ENCODE data around the gene ZNF217.
"Not testable (repeated sequence)": the region's sequence is repeated elsewhere in the genome, so short reads cannot be mapped to it uniquely, and the experiment has no call there.

The ZNF217 gene

DNA sequence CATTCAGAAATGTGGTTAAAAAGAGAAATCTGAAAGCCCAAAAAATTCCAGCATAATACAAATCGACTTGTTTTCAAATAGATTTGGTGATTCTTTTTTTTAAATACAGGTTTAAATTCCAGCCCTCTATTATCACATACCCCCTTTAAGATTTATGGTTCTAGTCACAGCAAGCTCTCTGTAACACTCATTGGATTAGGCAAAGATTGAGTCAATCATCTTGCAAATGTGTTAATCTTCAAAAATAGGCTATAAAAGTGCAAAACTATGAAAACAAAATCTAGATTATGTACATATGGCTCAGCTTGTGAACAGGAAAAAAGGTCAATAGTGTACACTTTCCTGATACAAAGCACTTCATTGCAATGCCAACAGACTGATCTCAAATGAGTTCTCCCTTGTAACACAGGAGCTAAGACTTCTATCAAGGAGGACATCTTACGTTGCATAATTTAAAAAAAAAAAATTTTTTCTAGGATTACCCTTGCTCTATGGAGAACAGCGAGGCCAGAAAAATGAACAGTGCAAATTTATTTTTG is 26.2 kb downstream of the ZNF217 start:
- Histone ChIP-seq H3K9me3 (ENCODE audit: control insufficient read depth, low read length) (no peaks in the 10 kb centered on the region), H3K36me3 (ENCODE audit: control insufficient read depth, insufficient read depth, low read length) (peaks cover 54% of the 10 kb centered on the region), H3K27me3 (replicated peaks; ENCODE audit: control insufficient read depth, insufficient read depth, low read length, poor library complexity, severe bottlenecking) (no peaks in the 10 kb centered on the region), H3K4me3 (ENCODE audit: insufficient read depth, low read depth, low read length, poor library complexity, severe bottlenecking) (no peak overlapping the region), H3K27ac (ENCODE audit: insufficient read depth, low read length, poor library complexity, severe bottlenecking) (no peak overlapping the region), H3K4me1 (ENCODE audit: control insufficient read depth, insufficient read depth, low read length, poor library complexity, severe bottlenecking) (peaks cover 2% of the 10 kb centered on the region)
- no peak for DNase-seq

- H3K4me1 ChIP-seq (ENCODE audit: control insufficient read depth, insufficient read depth, low read length, poor library complexity, severe bottlenecking); DNase-seq; H3K9me3 ChIP-seq (ENCODE audit: control insufficient read depth, low read length); H3K4me3 ChIP-seq (ENCODE audit: insufficient read depth, low read depth, low read length, poor library complexity, severe bottlenecking); H3K27me3 ChIP-seq (replicated peaks; ENCODE audit: control insufficient read depth, insufficient read depth, low read length, poor library complexity, severe bottlenecking); H3K27ac ChIP-seq (ENCODE audit: insufficient read depth, low read length, poor library complexity, severe bottlenecking): not testable (repeated sequence)
- H3K36me3 ChIP-seq (ENCODE audit: control insufficient read depth, insufficient read depth, low read length): peaks cover 47% of the 10 kb centered on the region
Measured at GRCh38 chr20:53566623-53567022, 27.0 kb downstream of the ZNF217 start.

GRCh38 chr20:53565254-53565653 is 28.4 kb downstream of the ZNF217 start:
- Histone ChIP-seq H3K27me3 (replicated peaks; ENCODE audit: control insufficient read depth, insufficient read depth, low read length, poor library complexity, severe bottlenecking) (no peaks in the 10 kb centered on the region), H3K9me3 (ENCODE audit: control insufficient read depth, low read length) (no peaks in the 10 kb centered on the region), H3K36me3 (ENCODE audit: control insufficient read depth, insufficient read depth, low read length) (peaks cover 38% of the 10 kb centered on the region), H3K4me3 (ENCODE audit: insufficient read depth, low read depth, low read length, poor library complexity, severe bottlenecking) (no peak overlapping the region), H3K27ac (ENCODE audit: insufficient read depth, low read length, poor library complexity, severe bottlenecking) (no peak overlapping the region), H3K4me1 (ENCODE audit: control insufficient read depth, insufficient read depth, low read length, poor library complexity, severe bottlenecking) (no peaks in the 10 kb centered on the region)
- no peak for DNase-seq

DNA sequence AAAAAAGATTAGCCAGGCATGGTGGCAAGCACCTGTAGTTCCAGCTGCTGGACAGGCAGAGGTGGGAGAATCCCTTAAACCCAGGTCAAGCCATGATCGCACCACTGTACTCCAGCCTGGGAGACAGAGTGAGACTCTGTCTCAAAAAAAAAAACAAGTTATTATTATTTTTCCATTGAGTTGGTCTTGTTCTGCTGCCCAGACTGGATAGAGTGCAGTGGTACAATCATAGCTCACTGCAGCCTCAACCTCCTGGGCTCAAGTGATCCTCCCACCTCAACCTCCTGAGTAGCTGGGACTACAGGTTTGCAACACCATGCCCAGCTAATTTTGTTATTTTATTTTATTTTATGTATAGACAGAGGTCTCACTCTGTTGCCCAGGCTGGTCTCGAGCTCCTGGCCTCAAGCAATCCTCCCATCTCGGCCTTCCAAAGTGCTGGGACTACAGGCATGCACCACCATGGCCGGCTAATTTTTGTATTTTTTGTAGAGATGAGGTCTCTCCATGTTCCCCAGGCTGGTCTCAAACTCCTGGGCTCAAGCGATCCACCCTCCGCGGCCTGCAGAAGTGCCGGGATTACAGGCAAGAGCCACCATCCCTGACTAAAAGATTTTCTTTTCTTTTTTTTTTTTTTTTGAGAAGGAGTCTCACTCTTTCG is 31.4 kb downstream of the ZNF217 start:
- H3K4me1 ChIP-seq (ENCODE audit: control insufficient read depth, insufficient read depth, low read length, poor library complexity, severe bottlenecking); H3K9me3 ChIP-seq (ENCODE audit: control insufficient read depth, low read length); H3K27ac ChIP-seq (ENCODE audit: insufficient read depth, low read length, poor library complexity, severe bottlenecking); DNase-seq; H3K27me3 ChIP-seq (replicated peaks; ENCODE audit: control insufficient read depth, insufficient read depth, low read length, poor library complexity, severe bottlenecking); H3K4me3 ChIP-seq (ENCODE audit: insufficient read depth, low read depth, low read length, poor library complexity, severe bottlenecking): not testable (repeated sequence)
- H3K36me3 ChIP-seq (ENCODE audit: control insufficient read depth, insufficient read depth, low read length): peaks cover 22% of the 10 kb centered on the region

DNA sequence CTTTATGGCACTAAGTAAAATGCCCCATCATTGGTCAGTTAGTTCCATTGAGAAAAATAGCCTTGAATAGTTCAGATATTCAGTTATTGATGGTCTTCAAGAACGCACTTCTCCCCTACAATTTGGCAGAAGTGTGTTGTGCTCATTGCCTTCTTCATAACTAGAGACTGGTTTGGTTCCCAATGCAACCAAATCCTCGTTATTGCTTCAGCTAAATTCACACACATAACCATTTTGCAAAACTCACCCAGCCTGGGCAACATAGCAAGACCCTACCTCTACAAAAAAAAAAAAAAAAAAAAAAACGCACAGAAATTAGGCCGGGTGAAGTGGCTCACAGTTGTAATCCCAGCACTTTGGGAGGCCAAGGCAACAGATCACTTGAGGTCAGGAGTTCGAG is 32.1 kb downstream of the ZNF217 start:
- H3K4me1 ChIP-seq (ENCODE audit: control insufficient read depth, insufficient read depth, low read length, poor library complexity, severe bottlenecking): no peaks in the 10 kb centered on the region
- no peak for DNase-seq
- no peaks in the 10 kb centered on the region for H3K9me3 ChIP-seq (ENCODE audit: control insufficient read depth, low read length)
- no peak overlapping the region for H3K27ac ChIP-seq (ENCODE audit: insufficient read depth, low read length, poor library complexity, severe bottlenecking)
- no peaks in the 10 kb centered on the region for H3K27me3 ChIP-seq (replicated peaks; ENCODE audit: control insufficient read depth, insufficient read depth, low read length, poor library complexity, severe bottlenecking)
- no peak overlapping the region for H3K4me3 ChIP-seq (ENCODE audit: insufficient read depth, low read depth, low read length, poor library complexity, severe bottlenecking)
- H3K36me3 ChIP-seq (ENCODE audit: control insufficient read depth, insufficient read depth, low read length): peaks cover 15% of the 10 kb centered on the region

- H3K9me3 ChIP-seq (ENCODE audit: control insufficient read depth, low read length): no peaks in the 10 kb centered on the region
- no peaks in the 10 kb centered on the region for H3K27me3 ChIP-seq (replicated peaks; ENCODE audit: control insufficient read depth, insufficient read depth, low read length, poor library complexity, severe bottlenecking)
- peaks cover 3% of the 10 kb centered on the region for H3K36me3 ChIP-seq (ENCODE audit: control insufficient read depth, insufficient read depth, low read length)
- no peaks in the 10 kb centered on the region for H3K4me1 ChIP-seq (ENCODE audit: control insufficient read depth, insufficient read depth, low read length, poor library complexity, severe bottlenecking)
- DNase-seq: no peak
- H3K27ac ChIP-seq (ENCODE audit: insufficient read depth, low read length, poor library complexity, severe bottlenecking): no peak overlapping the region
- no peak overlapping the region for H3K4me3 ChIP-seq (ENCODE audit: insufficient read depth, low read depth, low read length, poor library complexity, severe bottlenecking)
Measured at GRCh38 chr20:53559816-53560215, 33.8 kb downstream of the ZNF217 start.

GRCh38 chr20:53557130-53557529 is 36.5 kb downstream of the ZNF217 start:
- no peak for DNase-seq
- Histone ChIP-seq H3K4me3 (ENCODE audit: insufficient read depth, low read depth, low read length, poor library complexity, severe bottlenecking) (no peak overlapping the region), H3K9me3 (ENCODE audit: control insufficient read depth, low read length) (no peaks in the 10 kb centered on the region), H3K27ac (ENCODE audit: insufficient read depth, low read length, poor library complexity, severe bottlenecking) (no peak overlapping the region), H3K36me3 (ENCODE audit: control insufficient read depth, insufficient read depth, low read length) (peaks cover 3% of the 10 kb centered on the region), H3K4me1 (ENCODE audit: control insufficient read depth, insufficient read depth, low read length, poor library complexity, severe bottlenecking) (no peaks in the 10 kb centered on the region), H3K27me3 (replicated peaks; ENCODE audit: control insufficient read depth, insufficient read depth, low read length, poor library complexity, severe bottlenecking) (no peaks in the 10 kb centered on the region)

- Histone ChIP-seq H3K4me1 (ENCODE audit: control insufficient read depth, insufficient read depth, low read length, poor library complexity, severe bottlenecking) (no peaks in the 10 kb centered on the region), H3K4me3 (ENCODE audit: insufficient read depth, low read depth, low read length, poor library complexity, severe bottlenecking) (no peak overlapping the region), H3K27me3 (replicated peaks; ENCODE audit: control insufficient read depth, insufficient read depth, low read length, poor library complexity, severe bottlenecking) (no peaks in the 10 kb centered on the region), H3K9me3 (ENCODE audit: control insufficient read depth, low read length) (no peaks in the 10 kb centered on the region), H3K27ac (ENCODE audit: insufficient read depth, low read length, poor library complexity, severe bottlenecking) (no peak overlapping the region), H3K36me3 (ENCODE audit: control insufficient read depth, insufficient read depth, low read length) (peaks cover 3% of the 10 kb centered on the region)
- DNase-seq: no peak
Measured at GRCh38 chr20:53556267-53556897, 37.3 kb downstream of the ZNF217 start.

DNA sequence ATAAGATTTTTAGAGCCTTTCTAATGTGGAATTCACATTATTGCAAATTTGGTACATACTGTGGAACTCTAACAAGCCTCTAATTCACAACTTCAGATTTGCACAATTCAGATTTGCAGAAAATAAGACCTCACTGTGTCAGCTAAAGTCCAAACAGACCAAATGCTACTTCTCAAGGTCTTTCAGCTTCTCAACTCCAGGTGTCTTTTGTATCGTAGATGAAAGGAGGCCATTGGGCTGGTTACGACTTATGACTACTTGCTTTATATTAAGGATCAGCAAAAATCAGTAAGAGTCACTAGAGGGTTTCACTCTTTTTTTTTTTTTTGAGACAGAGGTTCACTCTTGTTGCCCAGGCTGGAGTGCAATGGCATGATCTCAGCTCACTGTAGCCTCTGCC is 37.8 kb downstream of the ZNF217 start:
- H3K9me3 ChIP-seq (ENCODE audit: control insufficient read depth, low read length): no peaks in the 10 kb centered on the region
- no peak overlapping the region for H3K4me3 ChIP-seq (ENCODE audit: insufficient read depth, low read depth, low read length, poor library complexity, severe bottlenecking)
- no peak for DNase-seq
- H3K27ac ChIP-seq (ENCODE audit: insufficient read depth, low read length, poor library complexity, severe bottlenecking): no peak overlapping the region
- no peaks in the 10 kb centered on the region for H3K27me3 ChIP-seq (replicated peaks; ENCODE audit: control insufficient read depth, insufficient read depth, low read length, poor library complexity, severe bottlenecking)
- peaks cover 3% of the 10 kb centered on the region for H3K36me3 ChIP-seq (ENCODE audit: control insufficient read depth, insufficient read depth, low read length)
- no peaks in the 10 kb centered on the region for H3K4me1 ChIP-seq (ENCODE audit: control insufficient read depth, insufficient read depth, low read length, poor library complexity, severe bottlenecking)

DNA sequence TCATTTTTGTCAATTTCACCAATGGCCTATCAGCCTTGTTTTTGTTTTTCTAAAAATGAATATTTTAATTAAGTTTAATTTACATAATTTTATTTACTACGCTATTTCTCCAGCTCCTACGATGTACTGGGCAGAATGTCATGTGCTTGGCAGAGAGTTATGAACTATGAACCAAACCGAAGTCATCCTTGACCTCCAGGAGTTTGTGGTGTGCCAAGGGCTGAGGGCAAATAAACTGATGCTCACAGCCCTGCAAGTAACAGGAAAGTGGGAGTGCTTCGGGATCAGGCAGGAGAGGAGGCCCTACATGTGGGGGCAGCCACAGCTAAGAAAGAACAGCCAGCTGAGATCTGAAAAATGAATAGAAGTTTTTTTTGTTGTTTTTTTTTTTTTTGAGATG is 38.6 kb downstream of the ZNF217 start:
- no peak overlapping the region for H3K4me3 ChIP-seq (ENCODE audit: insufficient read depth, low read depth, low read length, poor library complexity, severe bottlenecking)
- H3K27me3 ChIP-seq (replicated peaks; ENCODE audit: control insufficient read depth, insufficient read depth, low read length, poor library complexity, severe bottlenecking): no peaks in the 10 kb centered on the region
- DNase-seq: no peak
- no peaks in the 10 kb centered on the region for H3K9me3 ChIP-seq (ENCODE audit: control insufficient read depth, low read length)
- no peaks in the 10 kb centered on the region for H3K4me1 ChIP-seq (ENCODE audit: control insufficient read depth, insufficient read depth, low read length, poor library complexity, severe bottlenecking)
- H3K36me3 ChIP-seq (ENCODE audit: control insufficient read depth, insufficient read depth, low read length): peaks cover 3% of the 10 kb centered on the region
- no peak overlapping the region for H3K27ac ChIP-seq (ENCODE audit: insufficient read depth, low read length, poor library complexity, severe bottlenecking)

All from effector memory CD4-positive, alpha-beta T cell (primary cell).